Stimulated activated CD4-positive, alpha-beta T cell treated with anti-CD3 and anti-CD28 coated beads, TNF-alpha, amount 100 ng/mL, for 1 hour (primary cell): ENCODE measurements around the gene PACSIN2.
A peak's percentile ranks its signal among the peaks of the same experiment; 100 is the strongest.
"Not testable (repeated sequence)": the region's sequence is repeated elsewhere in the genome, so short reads cannot be mapped to it uniquely, and the experiment has no call there.

ENCODE experiments used
- DNase-seq, 3 donors: peaks; one replicate each; pipeline ENCODE4 v3.0.0-alpha.2; 2020; ENCODE audit warnings: low read depth in 3 of 3, low spot score in 1 of 3

The PACSIN2 gene

GRCh38 chr22:43012390-43012789, 2.6 kb downstream of the PACSIN2 start:
- no peak for DNase-seq

- no peak for DNase-seq
Observed at GRCh38 chr22:43011079-43011478, 3.9 kb downstream of the PACSIN2 start.

GRCh38 chr22:43009444-43009843, 5.5 kb downstream of the PACSIN2 start:
- no peak for DNase-seq

- DNase-seq: no peak
Observed at GRCh38 chr22:43008921-43009320, 6.0 kb downstream of the PACSIN2 start.

GRCh38 chr22:43008509-43008908, 6.4 kb downstream of the PACSIN2 start:
- DNase-seq: no peak

GRCh38 chr22:43007519-43008102, 7.3 kb downstream of the PACSIN2 start:
- no peak for DNase-seq

- no peak for DNase-seq
Observed at GRCh38 chr22:43006753-43007152, 8.2 kb downstream of the PACSIN2 start.

- no peak for DNase-seq
Observed at GRCh38 chr22:43006016-43006505, 8.9 kb downstream of the PACSIN2 start.

- DNase-seq: no peak
Observed at GRCh38 chr22:43005106-43005505, 9.8 kb downstream of the PACSIN2 start.

GRCh38 chr22:43004362-43005035, 10.4 kb downstream of the PACSIN2 start:
- no peak for DNase-seq

GRCh38 chr22:43002202-43002586, 12.8 kb downstream of the PACSIN2 start:
- DNase-seq: no peak

GRCh38 chr22:43001271-43002201, 13.4 kb downstream of the PACSIN2 start:
- DNase-seq: no peak

- DNase-seq: peak in 1 of 3 donors; percentile 9
Observed at GRCh38 chr22:43000441-43001175, 14.3 kb downstream of the PACSIN2 start.

- DNase-seq: no peak
Observed at GRCh38 chr22:42997582-42998090, 17.3 kb downstream of the PACSIN2 start.

GRCh38 chr22:42996646-42997365, 18.1 kb downstream of the PACSIN2 start:
- no peak for DNase-seq

GRCh38 chr22:42995654-42996053, 19.3 kb downstream of the PACSIN2 start:
- not testable (repeated sequence) for DNase-seq

- DNase-seq: no peak
Observed at GRCh38 chr22:42994917-42995562, 19.9 kb downstream of the PACSIN2 start.

GRCh38 chr22:42994276-42994916, 20.6 kb downstream of the PACSIN2 start:
- no peak for DNase-seq

- no peak for DNase-seq
Observed at GRCh38 chr22:42993651-42994275, 21.2 kb downstream of the PACSIN2 start.
